Activated CD8-positive, alpha-beta memory T cell treated with anti-CD3 and anti-CD28 coated beads, Interleukin-2, amount 50 U/mL, for 24 hours (primary cell): ENCODE data around the gene PLEKHB1.
A peak's percentile ranks its signal among the peaks of the same experiment; 100 is the strongest.

Experiments
- DNase-seq: peaks from one replicate; pipeline ENCODE4 v3.0.0-alpha.2; 2020; ENCODE audit errors: extremely low read depth

The PLEKHB1 gene

DNA sequence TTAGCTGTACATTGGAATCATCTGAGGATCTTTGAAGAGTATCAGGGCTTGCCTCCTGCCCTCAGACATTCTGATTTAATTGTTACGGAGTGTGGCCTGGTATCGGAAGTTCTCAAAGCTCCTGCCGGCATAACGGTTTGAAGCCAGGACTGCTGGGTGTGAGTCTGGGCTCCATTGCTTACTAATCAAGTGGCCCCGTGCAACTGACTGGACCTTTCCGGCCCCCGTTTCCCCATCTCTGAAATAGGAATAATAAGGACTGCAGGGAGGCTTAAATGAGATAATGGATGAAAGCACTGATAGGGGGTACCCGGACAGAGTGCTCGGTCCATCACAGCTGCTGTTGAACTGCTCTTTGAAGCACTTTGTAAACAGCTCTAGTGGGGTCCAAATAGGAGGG, 1.7 kb downstream of the PLEKHB1 start:
- no peak for DNase-seq

DNA sequence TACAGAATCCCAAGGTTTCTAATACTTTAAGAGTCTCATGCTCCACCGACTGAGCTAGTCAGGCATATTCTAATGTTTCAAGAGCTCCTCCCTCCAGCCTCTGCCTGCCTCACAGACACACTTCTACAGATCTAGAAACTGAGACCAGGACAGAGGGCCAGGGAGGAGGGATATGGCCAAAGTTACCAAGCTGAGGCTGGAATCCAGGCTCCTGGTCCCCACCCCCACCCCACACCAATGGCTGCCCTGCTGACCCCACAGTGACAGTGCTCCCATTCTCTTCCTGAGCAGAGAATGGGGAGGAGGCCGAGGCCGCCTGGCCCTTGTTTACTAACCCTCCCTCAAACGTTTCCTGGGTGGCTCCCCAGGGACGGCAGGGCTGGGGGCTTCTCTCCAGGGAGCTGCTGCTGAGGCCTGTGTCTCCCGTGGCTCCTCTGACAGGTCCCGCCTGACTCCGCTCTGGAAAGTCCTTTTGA, 2.2 kb downstream of the PLEKHB1 start:
- DNase-seq: no peak

DNA sequence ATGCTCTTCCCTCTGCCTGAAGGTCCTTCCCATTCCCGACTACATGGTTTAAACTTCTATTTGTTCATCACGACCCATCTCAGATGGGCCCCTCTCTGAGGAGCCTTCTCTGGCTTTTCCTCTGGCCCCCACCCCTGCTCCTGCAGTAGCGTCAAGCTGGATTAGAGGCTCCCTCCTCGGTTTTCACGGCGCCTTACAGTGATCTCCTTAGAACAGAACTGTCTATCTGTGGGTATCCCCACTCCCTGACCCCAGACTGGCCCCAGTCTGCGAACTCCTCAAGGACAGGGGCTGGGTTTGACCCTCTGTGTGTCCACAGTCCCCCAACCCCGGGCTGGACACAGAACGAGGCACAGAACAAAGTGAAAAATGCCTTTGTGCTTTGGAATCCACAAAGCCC, 2.8 kb downstream of the PLEKHB1 start:
- no peak for DNase-seq

- no peak for DNase-seq
Observed at GRCh38 chr11:73650400-73650799, 4.0 kb downstream of the PLEKHB1 start.

- no peak for DNase-seq
Observed at GRCh38 chr11:73651252-73651651, 4.9 kb downstream of the PLEKHB1 start.

DNA sequence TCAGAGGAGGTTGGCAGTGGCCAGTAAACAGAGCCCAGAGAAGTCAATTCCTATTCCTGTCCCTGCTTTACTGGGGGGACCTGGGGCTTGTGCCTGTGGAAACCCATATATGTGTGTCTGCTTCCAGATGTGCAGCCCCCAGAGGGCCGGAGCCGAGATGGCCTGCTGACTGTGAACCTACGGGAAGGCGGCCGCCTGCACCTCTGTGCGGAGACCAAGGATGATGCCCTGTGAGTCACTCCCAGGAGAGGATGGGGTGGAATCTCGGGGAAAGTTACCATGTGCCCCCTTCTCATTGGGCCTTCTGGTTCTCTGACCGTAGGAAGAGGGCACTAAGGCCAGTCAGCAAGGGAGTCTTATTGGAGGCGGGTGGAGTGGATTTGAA, 5.3 kb downstream of the PLEKHB1 start:
- DNase-seq: no peak

DNA sequence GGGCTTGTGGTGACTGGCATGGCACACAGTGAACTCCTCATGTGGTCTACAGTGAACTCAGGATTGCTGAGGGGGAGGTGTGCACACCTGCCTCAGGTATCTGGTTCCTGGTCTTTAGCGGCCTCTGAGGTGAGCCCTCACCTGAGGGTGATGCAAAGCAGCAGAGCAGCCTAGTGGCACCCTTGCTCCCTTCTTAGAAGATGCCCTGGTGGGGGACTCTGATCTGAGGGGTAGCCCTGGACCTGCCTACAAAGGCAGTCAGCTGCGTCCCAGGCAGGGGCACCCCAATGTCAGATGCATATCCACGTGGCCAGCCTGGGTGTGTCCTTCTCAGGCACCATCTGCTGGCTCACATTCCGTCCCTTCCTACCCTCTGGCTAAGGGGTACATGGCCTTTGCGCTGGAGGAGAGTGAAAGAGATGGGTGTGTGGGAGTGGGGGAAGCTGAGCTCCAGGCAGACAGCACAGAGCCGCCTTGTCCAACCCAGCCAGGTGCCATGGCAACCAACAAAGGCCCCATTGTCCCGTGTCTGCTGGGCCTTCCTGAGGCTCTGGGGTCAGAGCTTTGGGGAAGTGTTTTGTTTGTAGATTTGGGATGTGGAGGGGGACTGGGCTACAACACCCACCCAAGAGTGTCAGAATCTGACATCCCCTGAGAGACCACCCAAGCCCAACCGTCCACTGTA, 5.8 kb downstream of the PLEKHB1 start:
- DNase-seq: no peak

GRCh38 chr11:73652856-73653559, 6.6 kb downstream of the PLEKHB1 start:
- no peak for DNase-seq

- DNase-seq: no peak
Observed at GRCh38 chr11:73653996-73654395, 7.6 kb downstream of the PLEKHB1 start.

DNA sequence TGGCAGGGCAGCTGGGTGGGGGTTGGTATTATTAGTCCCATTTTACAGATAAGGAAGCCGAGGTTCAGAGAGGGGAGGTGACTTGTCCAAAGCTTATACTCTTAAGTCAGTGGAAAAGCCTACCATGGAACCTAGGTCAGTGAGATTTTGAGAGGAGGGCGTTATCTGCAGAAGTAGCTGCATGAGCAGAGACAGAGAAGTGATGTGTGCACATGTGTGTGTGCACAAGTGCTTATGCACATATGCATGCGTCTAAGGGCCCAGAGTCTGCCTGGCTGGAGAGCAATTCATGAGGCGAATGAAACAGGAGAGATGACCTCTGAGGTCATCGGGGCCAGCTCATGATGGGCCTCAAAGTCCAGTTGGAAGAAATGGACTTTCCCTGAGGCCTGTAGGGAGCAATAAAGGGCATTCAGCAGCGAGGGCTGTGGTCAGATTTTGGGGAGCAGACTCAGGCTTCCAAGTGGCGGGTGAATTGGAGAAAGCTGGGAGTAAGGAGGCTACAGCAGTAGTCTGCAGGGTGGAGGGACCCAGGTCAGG, 8.2 kb downstream of the PLEKHB1 start:
- no peak for DNase-seq

GRCh38 chr11:73655686-73656085, 9.3 kb downstream of the PLEKHB1 start:
- no peak for DNase-seq

- DNase-seq: no peak
Observed at GRCh38 chr11:73656985-73657384, 10.6 kb downstream of the PLEKHB1 start.

GRCh38 chr11:73659961-73660360, 13.6 kb downstream of the PLEKHB1 start:
- DNase-seq: no peak

DNA sequence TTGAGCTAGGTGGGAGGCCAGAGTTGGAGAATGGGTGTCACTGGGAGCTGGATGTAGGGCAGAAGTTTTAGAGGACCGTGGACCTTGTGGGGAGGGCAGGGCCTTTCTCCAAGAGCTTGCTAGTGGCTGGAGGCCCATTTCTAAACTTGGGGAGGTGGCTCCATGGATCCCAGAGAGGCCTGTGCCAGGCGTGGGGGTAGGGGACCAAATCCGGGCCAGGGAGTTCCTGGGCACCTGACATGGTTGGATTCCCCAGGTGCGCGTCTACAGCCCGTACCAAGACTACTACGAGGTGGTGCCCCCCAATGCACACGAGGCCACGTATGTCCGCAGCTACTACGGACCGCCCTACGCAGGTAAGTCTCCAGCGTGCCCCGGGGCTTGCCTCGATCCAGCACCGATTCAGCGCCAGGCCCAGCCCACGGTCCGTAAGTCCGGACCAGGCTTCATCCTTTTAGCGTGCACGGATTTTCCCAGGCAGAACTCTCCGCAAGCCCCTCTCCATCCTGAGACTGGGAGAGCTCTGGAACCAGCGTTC, 14.2 kb downstream of the PLEKHB1 start:
- no peak for DNase-seq

DNA sequence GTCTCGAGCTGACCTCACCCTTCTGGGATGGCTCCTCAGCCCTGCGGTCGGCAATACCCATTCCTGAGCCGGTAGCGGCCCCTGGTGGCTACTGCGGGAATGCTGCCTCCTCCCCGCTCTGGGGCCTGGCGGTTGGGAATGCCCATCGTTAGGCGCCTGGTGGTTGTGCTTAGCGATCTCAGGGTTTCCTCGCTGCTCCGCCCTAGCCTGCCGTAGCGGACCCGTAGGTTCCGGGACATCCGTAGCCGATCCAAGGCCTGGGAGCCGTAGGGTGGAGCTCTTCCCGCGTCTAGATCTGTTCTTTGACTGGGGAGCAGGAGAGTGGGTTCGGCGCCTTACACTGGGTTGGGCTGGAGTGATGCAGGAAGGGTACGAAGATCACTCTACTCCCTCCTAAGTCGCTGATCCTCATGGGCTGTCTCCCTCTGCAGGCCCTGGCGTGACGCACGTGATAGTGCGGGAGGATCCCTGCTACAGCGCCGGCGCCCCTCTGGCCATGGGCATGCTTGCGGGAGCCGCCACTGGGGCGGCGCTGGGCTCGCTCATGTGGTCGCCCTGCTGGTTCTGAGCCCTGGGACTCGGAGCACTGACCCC, 14.8 kb downstream of the PLEKHB1 start:
- peak; percentile 63 for DNase-seq

GRCh38 chr11:73662445-73663157, 16.2 kb downstream of the PLEKHB1 start:
- DNase-seq: no peak

GRCh38 chr11:73663604-73664495, 17.5 kb downstream of the PLEKHB1 start:
- DNase-seq: no peak

- DNase-seq: no peak
Observed at GRCh38 chr11:73664877-73665276, 18.5 kb downstream of the PLEKHB1 start.

DNA sequence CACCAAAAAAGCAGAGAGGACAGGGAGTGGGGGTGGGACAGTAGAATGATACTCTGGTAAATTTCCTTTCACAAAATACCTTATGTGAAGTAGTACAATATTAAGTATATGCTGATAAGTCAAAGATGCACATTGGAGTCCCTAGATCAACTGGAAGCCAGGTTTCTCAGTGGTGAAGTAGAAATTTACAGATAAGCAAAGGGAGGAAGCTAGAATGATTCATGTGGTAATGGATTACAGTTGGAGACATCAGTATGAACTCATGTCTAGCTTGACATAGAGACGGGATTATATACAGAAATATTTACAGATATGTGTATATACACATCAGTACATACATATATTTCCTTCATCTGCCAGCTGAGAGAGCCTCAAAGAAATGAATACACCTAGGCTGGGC, 21.5 kb downstream of the PLEKHB1 start:
- DNase-seq: no peak

- DNase-seq: no peak
Observed at GRCh38 chr11:73670808-73671207, 24.4 kb downstream of the PLEKHB1 start.

- DNase-seq: no peak
Observed at GRCh38 chr11:73671701-73672100, 25.3 kb downstream of the PLEKHB1 start.
